Activated B cell treated with CpG ODN at 0.5 μM for 24 hours (primary cell): Measurements from ENCODE around the gene HSPA14. TPM values are rescaled to one million over a fixed set of nuclear protein-coding genes. Genes with fewer than 3 reads are reported as not detected.
"Not testable (repeated sequence)": the region's sequence is repeated elsewhere in the genome, so short reads cannot be mapped to it uniquely, and the experiment has no call there.

Source experiments
- ATAC-seq: fragments of 200-7000 bp; cut with Tn5 transposase; one replicate; pipeline ENCODE4 v1.10.0; 2021; ENCODE audit warnings: low read depth, mild to moderate bottlenecking, moderate library complexity
- CTCF ChIA-PET: fragments of 350-600 bp; sonication (Branson Sonifier 250); formaldehyde crosslinking; loops from one replicate; lab custom pipeline; 2021; ENCODE audit warnings: antibody characterized with exemption; lab: Charles Lee
- POLR2A ChIA-PET: fragments of 350-600 bp; sonication (Branson Sonifier 250); formaldehyde crosslinking; loops from one replicate; lab custom pipeline; 2021; ENCODE audit warnings: antibody characterized with exemption; lab: Charles Lee
- DNase-seq: peaks from one replicate; pipeline ENCODE4 v3.0.0; 2022
- H3K27ac Mint-ChIP-seq: one replicate; pipeline ENCODE4 v1.8.0; 2020; ENCODE audit warnings: mixed read lengths
- H3K27me3 Mint-ChIP-seq: one replicate; pipeline ENCODE4 v1.8.0; 2021; ENCODE audit warnings: mixed read lengths
- H3K36me3 Mint-ChIP-seq: one replicate; pipeline ENCODE4 v1.8.0; 2021; ENCODE audit warnings: low read depth, mixed read lengths
- H3K4me1 Mint-ChIP-seq: one replicate; pipeline ENCODE4 v1.8.0; 2021; ENCODE audit warnings: mixed read lengths
- H3K4me3 Mint-ChIP-seq: one replicate; pipeline ENCODE4 v1.8.0; 2020; ENCODE audit warnings: mild to moderate bottlenecking, mixed read lengths
- H3K9me3 Mint-ChIP-seq: one replicate; pipeline ENCODE4 v1.8.0; 2020; ENCODE audit warnings: mixed read lengths
- CTCF ChIP-seq: fragments of 200-600 bp; IDR thresholded peaks from one replicate; pipeline ENCODE4 v1.8.0; 2022; ENCODE audit warnings: antibody characterized with exemption, mild to moderate bottlenecking
- intact Hi-C: fragments of 100-400 bp; cut with micrococcal nuclease; formaldehyde crosslinking; loops from one replicate; pipeline ENCODE4 v1.15.1; 2024
- total RNA-seq: library from RNA; stranded (reverse); gene quantifications from 2 replicates; pipeline ENCODE4 v1.2.3, GENCODE V29; 2022

The HSPA14 gene
- total RNA-seq, 1 donor from 2014 or later: 20.4 TPM

GRCh38 chr10:14904316-14904732 is 66.2 kb downstream of the HSPA14 start:
- Mint-ChIP-seq H3K4me3 (no peak overlapping the region), H3K9me3 (no peaks in the 10 kb centered on the region), H3K27ac (no peak overlapping the region), H3K36me3 (peaks cover 26% of the 10 kb centered on the region), H3K27me3 (no peaks in the 10 kb centered on the region), H3K4me1 (peaks cover 4% of the 10 kb centered on the region)
- TF ChIP-seq CTCF: peak; percentile 46
- intact Hi-C loops: loop anchor here (1.0 to 2.0 kb wide), 2 partner anchors 405 to 708 kb away; no protein-coding TSS in a partner anchor
- POLR2A ChIA-PET: interaction anchor here (1.7 kb wide), 1 partner anchor 49 kb away, joined by 3 read pairs; no protein-coding TSS in a partner anchor
- CTCF ChIA-PET: interaction anchor here (1.1 to 1.7 kb wide), 3 partner anchors 12 to 708 kb away, joined by 3 to 5 read pairs (median 3); partner anchors contain the start of gene SUV39H2
- DNase-seq (no peak), ATAC-seq (peak; percentile 77)

GRCh38 chr10:14904864-14905263 is 66.8 kb downstream of the HSPA14 start:
- peaks cover 4% of the 10 kb centered on the region for H3K4me1 Mint-ChIP-seq
- ChIA-PET POLR2A (interaction anchor here (1.7 kb wide), 1 partner anchor 48 kb away, joined by 3 read pairs; no protein-coding TSS in a partner anchor), CTCF (interaction anchor here (1.1 to 1.7 kb wide), 4 partner anchors 13 to 708 kb away, joined by 3 to 6 read pairs (median 4); no protein-coding TSS in a partner anchor)
- H3K27me3 Mint-ChIP-seq: no peaks in the 10 kb centered on the region
- H3K27ac Mint-ChIP-seq: no peak overlapping the region
- no peaks in the 10 kb centered on the region for H3K9me3 Mint-ChIP-seq
- no peak for TF ChIP-seq CTCF
- DNase-seq (no peak), ATAC-seq (no peak)
- H3K4me3 Mint-ChIP-seq: no peak overlapping the region
- peaks cover 30% of the 10 kb centered on the region for H3K36me3 Mint-ChIP-seq
- intact Hi-C loops: loop anchor here (1.0 to 2.0 kb wide), 2 partner anchors 406 to 708 kb away; no protein-coding TSS in a partner anchor

DNA sequence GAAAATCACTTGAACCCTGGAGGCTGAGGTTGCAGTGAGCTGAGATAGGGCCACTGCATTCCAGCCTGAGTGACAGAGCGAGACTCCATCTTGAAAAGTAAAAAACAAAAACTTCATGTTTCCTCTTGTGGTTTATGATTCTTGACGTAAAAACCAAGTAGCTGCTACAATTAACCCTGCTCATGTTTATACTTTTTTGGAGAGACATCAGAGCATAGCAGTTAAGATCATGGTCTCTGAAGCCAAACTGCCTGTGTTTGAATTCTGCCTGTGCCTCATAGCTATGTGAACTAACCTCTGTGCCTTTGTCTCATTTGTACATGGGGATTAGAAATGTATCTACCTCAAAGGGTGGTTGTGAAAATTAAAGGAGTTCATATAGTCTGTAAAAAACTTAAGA is 67.8 kb downstream of the HSPA14 start:
- ChIA-PET POLR2A (interaction anchor here (1.7 kb wide), 1 partner anchor 47 kb away, joined by 3 read pairs; no protein-coding TSS in a partner anchor), CTCF (interaction anchor here (0.6 to 1.7 kb wide), 3 partner anchors 21 to 368 kb away, joined by 3 to 6 read pairs (median 4); no protein-coding TSS in a partner anchor)
- DNase-seq (no peak), ATAC-seq (no peak)
- Mint-ChIP-seq H3K4me1 (peaks cover 4% of the 10 kb centered on the region), H3K36me3 (peaks cover 40% of the 10 kb centered on the region), H3K4me3 (no peak overlapping the region), H3K27ac (no peak overlapping the region), H3K27me3 (no peaks in the 10 kb centered on the region), H3K9me3 (no peaks in the 10 kb centered on the region)
- no peak for TF ChIP-seq CTCF
- intact Hi-C loops: loop anchor here (2.0 kb wide), 1 partner anchor 709 kb away; no protein-coding TSS in a partner anchor

- Mint-ChIP-seq H3K27me3 (no peaks in the 10 kb centered on the region), H3K27ac (no peak overlapping the region), H3K4me3 (no peak overlapping the region)
Measured at GRCh38 chr10:14906765-14907164, 68.7 kb downstream of the HSPA14 start.

DNA sequence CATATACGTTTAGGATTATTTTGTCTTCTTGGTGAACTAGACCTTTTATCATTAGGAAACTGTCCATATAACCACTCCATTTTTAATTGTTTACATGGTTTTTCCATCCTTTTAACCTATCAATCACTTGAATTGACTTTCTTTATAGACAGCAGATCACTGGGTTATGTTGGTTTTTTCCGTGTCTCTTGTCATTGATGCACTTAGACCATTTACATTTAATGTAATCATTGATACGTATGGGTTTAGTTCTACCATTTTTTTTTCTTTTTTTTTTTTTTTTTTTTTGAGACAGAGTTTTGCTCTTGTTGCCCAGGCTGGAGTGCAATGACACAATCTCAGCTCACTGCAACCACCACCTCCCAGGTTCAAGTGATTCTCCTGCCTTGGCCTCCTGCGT is 69.5 kb downstream of the HSPA14 start:
- H3K27ac Mint-ChIP-seq, H3K4me1 Mint-ChIP-seq, H3K4me3 Mint-ChIP-seq, H3K9me3 Mint-ChIP-seq, ATAC-seq, intact Hi-C loops, DNase-seq, CTCF ChIA-PET, H3K27me3 Mint-ChIP-seq: not testable (repeated sequence)
- H3K36me3 Mint-ChIP-seq: peaks cover 56% of the 10 kb centered on the region
- POLR2A ChIA-PET: interaction anchor here (0.7 kb wide), 1 partner anchor 43 kb away, joined by 6 read pairs; no protein-coding TSS in a partner anchor

More at GRCh38 chr10:14906765-14907164, 68.7 kb downstream of the HSPA14 start:
- intact Hi-C loops: no loop called here
- H3K4me1 Mint-ChIP-seq: peaks cover 4% of the 10 kb centered on the region
- ATAC-seq: no peak
- H3K36me3 Mint-ChIP-seq: peaks cover 49% of the 10 kb centered on the region
- H3K9me3 Mint-ChIP-seq: no peaks in the 10 kb centered on the region
- TF ChIP-seq CTCF: no peak
- ChIA-PET POLR2A (no interaction called here), CTCF (no interaction called here)
- DNase-seq: no peak
